Left ventricle myocardium superior (tissue), 1 donor: ENCODE measurements around the gene ZC3H12D. TPM values are rescaled to one million over a fixed set of nuclear protein-coding genes. Genes with fewer than 3 reads are reported as not detected.

ENCODE experiments used
- ATAC-seq: fragments of 200-7000 bp; cut with Tn5 transposase; one replicate; pipeline ENCODE4 v1.9.1; 2020; ENCODE audit warnings: mild to moderate bottlenecking, moderate library complexity
- DNase-seq: peaks from one replicate; pipeline ENCODE4 v3.0.0-alpha.2; 2020
- intact Hi-C: fragments of 100-400 bp; cut with micrococcal nuclease; formaldehyde crosslinking; loops from one replicate; pipeline ENCODE4 v1.11.0; 2022
- total RNA-seq: library from RNA; stranded (reverse); fragmentation: NEBNext Ultra II Directional; extraction: Animal tissue kit (Norgen Biotek cat#: 25700); gene quantifications from one replicate; pipeline ENCODE4 v1.2.1, GENCODE V29; 2021
- donor health status: DM: no; HTN: yes; CAD: no; lungs with severe emphysema.

ZC3H12D gene
- total RNA-seq, 1 donor from 2014 or later, result 0.42 TPM

GRCh38 chr6:149488815-149489214, 4.0 kb upstream of the ZC3H12D start:
- ATAC-seq (no peak), DNase-seq (no peak)
- intact Hi-C loops, result no loop called here

DNA sequence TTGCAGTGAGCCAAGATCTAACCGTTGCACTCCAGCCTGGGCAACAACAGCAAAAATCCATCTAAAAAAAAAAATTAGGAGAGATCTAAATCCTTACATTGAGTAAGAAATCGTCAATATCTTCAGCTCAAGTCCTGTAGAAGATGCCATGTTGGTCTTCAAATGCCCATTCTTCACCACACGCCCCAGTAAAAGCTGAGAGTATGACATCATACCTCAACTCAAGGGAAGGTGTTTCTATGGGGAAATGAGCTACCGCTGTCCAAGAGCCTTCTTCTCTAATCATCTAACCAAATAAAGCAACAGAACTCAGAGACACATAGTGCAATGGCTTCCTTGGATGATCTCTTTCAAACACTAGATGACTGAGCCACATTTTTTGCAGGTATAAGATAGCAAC, 2.5 kb upstream of the ZC3H12D start:
- no peak for ATAC-seq
- intact Hi-C loops, result no loop called here

GRCh38 chr6:149483849-149484655, 762 bp downstream of the ZC3H12D start:
- no peak for ATAC-seq
- no peak for DNase-seq
- intact Hi-C loops, result no loop called here

More for the DNA sequence above, 2.5 kb upstream of the ZC3H12D start:
- no peak for DNase-seq

DNA sequence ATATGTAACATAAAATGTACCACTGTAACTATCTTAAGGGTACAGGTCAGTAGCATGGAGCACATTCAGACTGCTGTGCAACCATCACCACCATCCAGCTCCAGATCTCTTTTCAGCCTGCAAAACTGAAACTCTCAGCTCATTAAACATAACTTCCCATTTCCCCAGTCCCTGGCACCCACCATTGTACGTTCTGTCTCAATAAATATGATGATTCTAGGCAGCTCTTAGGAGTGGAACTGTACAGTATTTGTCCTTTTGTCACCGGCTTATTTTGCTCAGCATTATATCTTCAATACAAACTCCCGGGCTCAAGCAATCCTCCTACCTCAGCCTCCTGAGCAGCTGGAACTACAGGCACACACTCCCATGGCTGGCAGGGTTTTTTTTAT, 1.5 kb downstream of the ZC3H12D start:
- intact Hi-C loops, result no loop called here
- no peak for ATAC-seq
- no peak for DNase-seq

DNA sequence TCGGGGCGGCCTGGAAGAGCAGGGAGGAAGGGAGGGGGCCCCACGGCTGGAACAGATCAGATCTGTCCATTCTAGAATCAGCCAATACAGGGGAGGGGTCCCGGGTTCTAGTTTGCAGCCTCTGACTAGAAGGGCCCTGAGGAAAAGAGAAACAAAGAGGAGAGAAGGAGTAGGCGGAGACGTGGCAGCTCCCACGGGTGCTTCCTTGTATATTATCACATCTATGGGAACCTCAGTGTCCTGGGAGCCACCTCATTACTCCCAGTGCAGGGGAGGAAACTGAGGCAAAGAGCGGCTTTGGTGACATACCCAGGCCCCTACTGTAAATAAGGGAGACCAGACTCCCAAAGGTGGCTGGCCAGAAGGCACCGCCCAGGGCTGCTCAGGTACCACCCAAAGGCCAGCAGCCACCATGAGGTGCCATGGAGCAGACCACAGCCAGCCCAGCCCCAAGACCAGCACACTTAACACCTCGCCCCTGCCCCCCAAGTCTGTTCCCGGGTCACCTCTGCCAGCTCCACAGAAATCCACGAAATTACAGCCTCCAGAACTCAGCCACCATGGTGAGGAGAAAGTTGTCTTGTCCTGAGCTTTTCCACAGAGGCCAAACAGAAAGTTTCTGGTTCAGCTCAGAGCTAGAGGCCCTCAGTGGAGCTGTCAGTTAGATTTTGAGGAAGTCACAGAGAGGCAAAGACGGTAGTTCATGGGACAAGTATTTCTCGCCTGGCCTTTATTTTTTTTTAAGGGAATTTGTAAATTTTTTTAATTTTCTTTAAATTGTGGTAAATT, 2.1 kb downstream of the ZC3H12D start:
- intact Hi-C loops, result no loop called here
- DNase-seq (no peak), ATAC-seq (peak; percentile 3)

DNA sequence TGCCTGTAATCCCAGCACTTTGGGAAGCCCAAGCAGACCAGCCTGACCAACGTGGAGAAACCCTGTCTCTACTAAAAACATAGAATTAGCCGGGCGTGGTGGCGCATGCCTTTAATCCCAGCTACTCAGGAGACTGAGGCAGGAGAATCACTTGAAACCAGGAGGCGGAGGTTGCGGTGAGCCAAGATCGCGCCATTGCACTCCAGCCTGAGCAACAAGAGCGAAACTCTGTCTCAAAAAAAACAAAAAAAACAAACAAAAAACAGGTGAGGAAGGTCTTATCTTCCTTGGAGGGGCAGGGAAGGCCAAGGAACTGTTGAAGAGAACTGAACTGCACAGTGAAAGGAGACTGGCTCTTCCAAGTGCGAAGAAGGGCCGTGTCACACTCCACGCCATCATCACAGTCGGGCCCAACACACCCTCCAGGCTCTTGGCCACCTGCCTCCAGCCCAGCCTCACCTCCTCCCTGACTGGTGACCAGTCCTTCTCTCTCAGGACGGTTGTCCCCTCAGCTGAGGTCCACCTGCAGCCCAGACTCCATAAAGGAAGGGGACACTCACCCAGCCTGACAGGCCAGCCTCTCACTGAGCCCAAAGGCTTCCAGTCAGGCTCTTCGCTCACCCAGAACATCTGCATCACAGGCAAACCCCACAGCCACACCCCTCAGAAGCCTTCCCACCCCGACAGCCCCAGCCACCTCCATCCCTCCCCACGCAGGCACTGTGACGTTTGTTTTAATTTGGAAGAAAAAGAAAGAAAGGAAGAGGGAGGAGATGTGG, 4.1 kb downstream of the ZC3H12D start:
- DNase-seq, result no peak
- no peak for ATAC-seq
- intact Hi-C loops, result no loop called here

DNA sequence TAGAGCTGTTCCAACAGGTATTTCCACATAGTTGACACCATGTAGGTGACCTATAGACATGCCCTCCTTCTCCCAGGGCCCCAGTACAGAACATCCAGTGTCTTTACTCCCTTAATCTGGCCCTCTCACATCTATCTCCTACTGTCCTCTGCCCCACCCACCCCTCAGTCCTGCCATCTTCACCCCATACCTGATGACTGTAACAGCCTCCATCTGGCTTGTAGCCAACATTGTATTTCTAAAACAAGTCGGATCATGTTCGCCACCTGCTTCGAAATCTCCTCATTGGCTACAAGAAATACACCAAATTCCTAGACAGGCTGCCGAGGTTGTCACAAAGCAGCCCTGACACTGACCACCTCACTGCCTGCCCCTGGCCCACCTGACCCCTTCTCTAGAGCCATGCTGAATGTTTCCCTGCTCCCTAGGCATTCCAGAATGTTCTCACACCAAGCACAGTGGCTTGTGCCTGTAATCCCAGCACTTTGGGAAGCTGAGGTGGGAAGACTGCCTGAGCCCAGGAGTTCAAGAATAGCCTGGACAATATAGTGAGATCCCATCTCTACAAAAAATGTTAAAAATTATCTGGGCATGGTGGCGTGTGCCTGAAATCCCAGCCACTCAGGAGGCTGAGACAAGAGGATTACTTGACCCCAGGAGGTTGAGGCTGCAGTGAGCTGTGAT, 6.0 kb downstream of the ZC3H12D start:
- intact Hi-C loops, result no loop called here
- DNase-seq (no peak), ATAC-seq (no peak)

GRCh38 chr6:149477544-149477943, 7.3 kb downstream of the ZC3H12D start:
- DNase-seq, result no peak
- no peak for ATAC-seq
- intact Hi-C loops, result no loop called here

DNA sequence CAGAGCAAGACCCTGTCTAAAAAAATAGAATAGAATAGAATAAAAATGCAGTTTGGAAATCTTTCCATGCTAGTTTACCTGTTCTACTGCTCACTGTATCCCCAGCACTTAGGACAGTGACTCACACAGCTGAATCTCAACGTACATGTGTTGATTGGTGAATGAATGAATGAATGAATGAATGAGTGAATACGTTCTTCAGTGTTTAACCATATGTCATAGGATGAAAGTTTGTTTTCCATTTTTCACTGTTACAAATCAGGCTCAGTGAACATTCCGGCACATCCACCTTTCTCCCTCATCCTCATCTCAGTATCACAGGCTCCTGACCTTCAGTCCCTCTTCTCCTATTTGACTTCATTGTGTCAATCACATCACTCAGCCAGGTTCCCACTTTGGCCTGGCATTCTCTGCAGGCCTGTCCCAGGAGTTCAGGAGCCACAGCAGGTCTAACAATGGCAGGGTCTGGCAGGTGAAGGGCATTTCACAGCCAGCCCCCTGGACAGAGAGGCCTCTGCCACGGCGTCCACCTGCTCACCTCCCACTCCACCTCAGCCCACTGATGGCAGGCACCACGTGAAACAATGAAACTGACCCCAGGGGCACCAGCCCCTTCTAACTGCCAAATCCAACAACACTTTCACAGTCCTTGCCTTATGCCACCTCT, 7.9 kb downstream of the ZC3H12D start:
- intact Hi-C loops, result no loop called here
- DNase-seq (no peak), ATAC-seq (no peak)

GRCh38 chr6:149474108-149474935, 10.5 kb downstream of the ZC3H12D start:
- ATAC-seq (no peak), DNase-seq (no peak)
- intact Hi-C loops, result no loop called here

GRCh38 chr6:149473080-149474052, 11.4 kb downstream of the ZC3H12D start:
- peak; percentile 49 for DNase-seq
- intact Hi-C loops, result no loop called here
- ATAC-seq, result peak; percentile 81

DNA sequence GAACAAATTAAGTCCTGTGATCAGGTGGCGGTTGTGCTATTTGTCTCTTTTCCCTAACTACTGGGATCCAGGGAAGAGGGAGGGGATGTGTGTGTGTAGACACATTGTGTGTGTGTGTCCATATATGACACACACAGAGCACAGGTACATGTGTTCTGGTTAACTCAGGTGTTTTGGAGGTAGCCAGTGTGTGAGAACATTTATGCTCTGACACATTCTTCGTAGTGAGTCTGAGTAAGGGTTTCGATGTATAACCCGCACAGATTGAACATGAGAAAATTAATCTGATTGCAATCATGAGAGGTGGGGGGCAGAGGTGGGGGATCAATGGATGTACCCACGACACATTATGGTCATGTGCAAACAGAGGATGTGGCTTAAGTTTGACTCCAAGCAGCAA, 12.6 kb downstream of the ZC3H12D start:
- no peak for DNase-seq

DNA sequence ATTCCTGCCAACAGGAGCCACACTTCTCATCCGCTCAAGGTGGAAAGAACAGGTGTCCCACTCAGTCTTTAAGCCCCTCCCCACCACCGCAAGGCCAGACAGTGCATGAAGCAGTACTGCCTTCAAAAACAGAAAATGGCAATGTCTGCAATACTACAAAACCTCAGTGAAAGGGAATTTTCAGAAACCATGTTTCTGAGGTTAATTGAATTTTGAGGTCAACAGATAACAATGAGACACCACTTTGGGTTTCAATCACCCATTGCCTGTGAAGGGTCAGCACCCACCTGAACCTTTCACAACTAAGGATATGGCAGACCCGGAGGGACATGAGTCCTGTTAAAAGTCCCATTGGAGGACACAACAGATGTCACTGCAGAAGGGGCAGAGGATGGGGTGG, 13.0 kb downstream of the ZC3H12D start:
- DNase-seq (no peak), ATAC-seq (no peak)
- intact Hi-C loops, result no loop called here

More for the DNA sequence above, 12.6 kb downstream of the ZC3H12D start:
- intact Hi-C loops, result no loop called here
- ATAC-seq, result no peak

- no peak for ATAC-seq
- intact Hi-C loops, result no loop called here
- DNase-seq, result no peak
Measured at GRCh38 chr6:149470948-149471347, 13.9 kb downstream of the ZC3H12D start.

DNA sequence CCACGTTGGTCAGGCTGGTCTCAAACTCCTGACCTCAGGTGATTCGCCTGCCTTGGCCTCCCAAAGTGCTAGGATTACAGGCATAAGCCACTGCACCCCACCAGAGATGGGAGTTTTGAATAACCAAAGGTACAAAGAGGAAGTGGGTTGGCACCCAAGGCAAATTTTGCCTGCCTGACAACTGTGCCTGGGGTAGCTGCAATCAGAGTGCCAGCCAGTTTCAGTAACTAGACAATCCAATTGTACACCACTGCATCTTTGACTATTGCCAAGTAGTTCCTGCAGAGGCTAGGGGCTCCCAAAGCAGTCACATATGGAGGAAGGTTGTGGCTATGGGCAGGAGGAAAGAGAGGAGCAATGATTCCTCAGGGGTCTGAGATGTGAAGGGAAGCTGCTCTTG, 16.6 kb downstream of the ZC3H12D start:
- intact Hi-C loops, result no loop called here
- DNase-seq (no peak), ATAC-seq (no peak)

DNA sequence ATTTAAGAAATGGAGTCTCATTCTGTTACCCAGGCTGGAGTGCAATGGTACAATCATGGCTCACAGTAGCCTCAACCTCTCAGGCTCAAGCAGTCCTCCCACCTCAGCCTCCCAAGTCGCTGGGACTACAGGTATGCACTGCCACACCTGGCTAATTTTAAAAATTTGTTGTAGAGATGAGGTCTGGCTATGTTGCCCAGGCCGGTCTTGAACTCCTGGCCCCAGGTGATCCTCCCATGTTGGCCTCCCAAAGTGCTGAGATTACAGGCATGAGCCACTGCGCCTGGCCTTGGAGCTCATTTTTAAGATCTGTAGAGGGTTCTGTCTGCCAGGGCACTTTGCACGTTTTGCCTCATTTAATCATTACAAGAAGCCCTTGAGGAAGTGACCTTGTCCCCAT, 17.5 kb downstream of the ZC3H12D start:
- no peak for ATAC-seq
- DNase-seq, result no peak
- intact Hi-C loops, result no loop called here

GRCh38 chr6:149464411-149464810, 20.4 kb downstream of the ZC3H12D start:
- intact Hi-C loops, result no loop called here
- no peak for ATAC-seq
- DNase-seq, result no peak
